WTC11 (cell line): Measurements from ENCODE around the gene ZBTB20. TPM values are rescaled to one million over a fixed set of nuclear protein-coding genes. Genes with fewer than 3 reads are reported as not detected.

Source experiments
- ATAC-seq: fragments of 200-7000 bp; cut with Tn5 transposase; 2 replicates; pipeline ENCODE4 v1.10.0; 2021; ENCODE audit warnings: mild to moderate bottlenecking, moderate library complexity
- CTCF ChIA-PET: fragments of 300-600 bp; sonication (Branson Sonifier 250); formaldehyde crosslinking; loops from one replicate; lab custom pipeline; 2021; ENCODE audit warnings: antibody characterized with exemption; lab: Charles Lee
- POLR2A ChIA-PET: fragments of 350-600 bp; sonication (Branson Sonifier 250); formaldehyde crosslinking; loops from one replicate; lab custom pipeline; 2021; ENCODE audit warnings: antibody characterized with exemption; lab: Charles Lee
- DNase-seq: peaks from one replicate; pipeline ENCODE4 v3.0.0; 2021; ENCODE audit warnings: low spot score
- H3K27ac Mint-ChIP-seq: 2 replicates; pipeline ENCODE4 v1.8.0; 2021; ENCODE audit warnings: mixed read lengths
- H3K27me3 Mint-ChIP-seq: 2 replicates; pipeline ENCODE4 v1.8.0; 2021; ENCODE audit warnings: low read depth, mild to moderate bottlenecking, moderate library complexity, mixed read lengths
- H3K36me3 Mint-ChIP-seq: 2 replicates; pipeline ENCODE4 v1.8.0; 2021; ENCODE audit warnings: mixed read lengths
- H3K4me1 Mint-ChIP-seq: 2 replicates; pipeline ENCODE4 v1.8.0; 2022; ENCODE audit warnings: mixed read lengths
- H3K4me3 Mint-ChIP-seq: 2 replicates; pipeline ENCODE4 v1.8.0; 2021; ENCODE audit warnings: mild to moderate bottlenecking, moderate library complexity, mixed read lengths
- H3K9me3 Mint-ChIP-seq: 2 replicates; pipeline ENCODE4 v1.8.0; 2021; ENCODE audit warnings: mixed read lengths
- CBFB ChIP-seq: sonication (generic); formaldehyde crosslinking; IDR thresholded peaks from 2 replicates; pipeline ENCODE4 v1.8.1; 2022; ENCODE audit warnings: mild to moderate bottlenecking, low read depth, missing genetic modification reagents
- CREM ChIP-seq: sonication (generic); formaldehyde crosslinking; IDR thresholded peaks from 2 replicates; pipeline ENCODE4 v1.8.1; 2022; ENCODE audit warnings: mild to moderate bottlenecking, missing genetic modification reagents, moderate library complexity
- FOXJ3 ChIP-seq: sonication (generic); formaldehyde crosslinking; IDR thresholded peaks from 2 replicates; pipeline ENCODE4 v1.9.0; 2021; ENCODE audit warnings: missing genetic modification reagents, mild to moderate bottlenecking, borderline replicate concordance
- FOXP1 ChIP-seq: sonication (generic); formaldehyde crosslinking; IDR thresholded peaks from 2 replicates; pipeline ENCODE4 v1.8.0; 2022; ENCODE audit warnings: missing genetic modification reagents, mild to moderate bottlenecking, moderate library complexity, borderline replicate concordance
- JAZF1 ChIP-seq: fragments of 250-450 bp; sonication (Bioruptor Pico); IDR thresholded peaks from 2 replicates; pipeline ENCODE4 v1.9.0; 2021; ENCODE audit warnings: moderate library complexity, mild to moderate bottlenecking, inconsistent platforms
- NFE2L1 ChIP-seq: sonication (generic); formaldehyde crosslinking; IDR thresholded peaks from 2 replicates; pipeline ENCODE4 v1.8.1; 2023; ENCODE audit warnings: missing genetic modification reagents
- NFYB ChIP-seq: sonication (generic); formaldehyde crosslinking; conservative IDR thresholded peaks from 2 replicates; pipeline ENCODE4 v1.8.0; 2022; ENCODE audit warnings: low read depth, missing genetic modification reagents
- NR2C2 ChIP-seq: sonication (generic); formaldehyde crosslinking; IDR thresholded peaks from 2 replicates; pipeline ENCODE4 v1.8.0; 2022; ENCODE audit warnings: mild to moderate bottlenecking, missing genetic modification reagents
- OVOL2 ChIP-seq: fragments of 250-450 bp; sonication (Bioruptor Pico); IDR thresholded peaks from 2 replicates; pipeline ENCODE4 v1.9.0; 2021; ENCODE audit warnings: mild to moderate bottlenecking, borderline replicate concordance
- ZNF138 ChIP-seq: sonication (generic); formaldehyde crosslinking; conservative IDR thresholded peaks from 2 replicates; pipeline ENCODE4 v1.8.1; 2022; ENCODE audit warnings: mild to moderate bottlenecking, moderate library complexity, missing genetic modification reagents
- total RNA-seq: library from RNA; stranded (reverse); gene quantifications from 3 replicates; pipeline ENCODE4 v1.2.3, GENCODE V29; 2021
- TF ChIP-seq, protein P1 (sequence below): sonication (generic); formaldehyde crosslinking; IDR thresholded peaks from 2 replicates; pipeline ENCODE4 v1.8.0; 2022; ENCODE audit warnings: mild to moderate bottlenecking, missing genetic modification reagents
- TF ChIP-seq, protein P2 (sequence below): sonication (generic); formaldehyde crosslinking; IDR thresholded peaks from 2 replicates; pipeline ENCODE4 v1.8.0; 2022; ENCODE audit warnings: mild to moderate bottlenecking, missing genetic modification reagents
- TF ChIP-seq, protein P3 (sequence below): sonication (generic); formaldehyde crosslinking; IDR thresholded peaks from 2 replicates; pipeline ENCODE4 v1.8.0; 2022; ENCODE audit warnings: mild to moderate bottlenecking, missing genetic modification reagents
- TF ChIP-seq, protein P4 (sequence below): sonication (generic); formaldehyde crosslinking; conservative IDR thresholded peaks from 2 replicates; pipeline ENCODE4 v1.8.1; 2023; ENCODE audit warnings: mild to moderate bottlenecking, low read depth, missing genetic modification reagents, moderate library complexity
- TF ChIP-seq, protein P5 (sequence below): fragments of 250-450 bp; sonication (Bioruptor Pico); IDR thresholded peaks from 2 replicates; pipeline ENCODE4 v1.9.0; 2021; ENCODE audit warnings: mild to moderate bottlenecking
- TF ChIP-seq, protein P6 (sequence below): sonication (generic); formaldehyde crosslinking; IDR thresholded peaks from 2 replicates; pipeline ENCODE4 v1.8.0; 2022; ENCODE audit warnings: missing genetic modification reagents
- TF ChIP-seq, protein P7 (sequence below): sonication (generic); formaldehyde crosslinking; conservative IDR thresholded peaks from 2 replicates; pipeline ENCODE4 v1.8.1; 2022; ENCODE audit warnings: mild to moderate bottlenecking, missing genetic modification reagents
- TF ChIP-seq, protein P8 (sequence below): sonication (generic); formaldehyde crosslinking; IDR thresholded peaks from 2 replicates; pipeline ENCODE4 v1.8.1; 2023; ENCODE audit warnings: mild to moderate bottlenecking, missing genetic modification reagents
- TF ChIP-seq, protein P9 (sequence below): sonication (generic); formaldehyde crosslinking; IDR thresholded peaks from 2 replicates; pipeline ENCODE4 v1.8.1; 2022; ENCODE audit warnings: low read depth, missing genetic modification reagents, borderline replicate concordance
- TF ChIP-seq, protein P10 (sequence below): fragments of 250-450 bp; sonication (Bioruptor Pico); IDR thresholded peaks from 2 replicates; pipeline ENCODE4 v1.9.0; 2021; ENCODE audit warnings: moderate library complexity, mild to moderate bottlenecking, inconsistent platforms, borderline replicate concordance

ZBTB20 gene
- total RNA-seq, 1 experiment from 2014 or later: 1.5 TPM

DNA sequence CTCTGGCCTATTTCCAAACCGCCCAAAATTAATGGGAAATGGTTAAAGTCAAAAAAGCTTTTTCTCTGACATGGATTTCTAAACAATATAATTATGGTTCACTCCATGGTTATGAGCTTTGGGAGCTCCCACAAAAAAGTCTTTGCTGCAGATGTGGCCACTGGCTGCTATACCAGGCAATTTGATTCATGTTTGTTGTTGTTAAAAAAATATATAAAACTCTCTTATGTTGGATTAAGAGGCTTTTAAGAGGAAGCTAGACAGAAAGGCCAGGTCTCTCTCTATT lies 594.6 kb downstream of the ZBTB20 start:
- Mint-ChIP-seq H3K9me3 (no peaks in the 10 kb centered on the region), H3K27me3 (no peaks in the 10 kb centered on the region), H3K36me3 (no peaks in the 10 kb centered on the region)
- DNase-seq: no peak
- TF ChIP-seq, protein P1, sequence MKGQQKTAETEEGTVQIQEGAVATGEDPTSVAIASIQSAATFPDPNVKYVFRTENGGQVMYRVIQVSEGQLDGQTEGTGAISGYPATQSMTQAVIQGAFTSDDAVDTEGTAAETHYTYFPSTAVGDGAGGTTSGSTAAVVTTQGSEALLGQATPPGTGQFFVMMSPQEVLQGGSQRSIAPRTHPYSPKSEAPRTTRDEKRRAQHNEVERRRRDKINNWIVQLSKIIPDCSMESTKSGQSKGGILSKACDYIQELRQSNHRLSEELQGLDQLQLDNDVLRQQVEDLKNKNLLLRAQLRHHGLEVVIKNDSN (CRISPR knock-in tag): no peak
- no peak for TF ChIP-seq NR2C2 (CRISPR knock-in tag)
- TF ChIP-seq, protein P2, sequence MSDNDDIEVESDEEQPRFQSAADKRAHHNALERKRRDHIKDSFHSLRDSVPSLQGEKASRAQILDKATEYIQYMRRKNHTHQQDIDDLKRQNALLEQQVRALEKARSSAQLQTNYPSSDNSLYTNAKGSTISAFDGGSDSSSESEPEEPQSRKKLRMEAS (CRISPR knock-in tag): no peak
- TF ChIP-seq JAZF1 (CRISPR knock-in tag): no peak
- no peak for TF ChIP-seq NFYB (CRISPR knock-in tag)
- TF ChIP-seq, all 79 proteins: peak for 0
- ATAC-seq: no peak
- POLR2A ChIA-PET: no interaction called here
- H3K27ac Mint-ChIP-seq: no peak overlapping the region
- no peak overlapping the region for H3K4me3 Mint-ChIP-seq
- CTCF ChIA-PET: interaction anchor here (0.8 kb wide), 1 partner anchor 168 kb away, joined by 3 read pairs; no protein-coding TSS in a partner anchor
- no peaks in the 10 kb centered on the region for H3K4me1 Mint-ChIP-seq

DNA sequence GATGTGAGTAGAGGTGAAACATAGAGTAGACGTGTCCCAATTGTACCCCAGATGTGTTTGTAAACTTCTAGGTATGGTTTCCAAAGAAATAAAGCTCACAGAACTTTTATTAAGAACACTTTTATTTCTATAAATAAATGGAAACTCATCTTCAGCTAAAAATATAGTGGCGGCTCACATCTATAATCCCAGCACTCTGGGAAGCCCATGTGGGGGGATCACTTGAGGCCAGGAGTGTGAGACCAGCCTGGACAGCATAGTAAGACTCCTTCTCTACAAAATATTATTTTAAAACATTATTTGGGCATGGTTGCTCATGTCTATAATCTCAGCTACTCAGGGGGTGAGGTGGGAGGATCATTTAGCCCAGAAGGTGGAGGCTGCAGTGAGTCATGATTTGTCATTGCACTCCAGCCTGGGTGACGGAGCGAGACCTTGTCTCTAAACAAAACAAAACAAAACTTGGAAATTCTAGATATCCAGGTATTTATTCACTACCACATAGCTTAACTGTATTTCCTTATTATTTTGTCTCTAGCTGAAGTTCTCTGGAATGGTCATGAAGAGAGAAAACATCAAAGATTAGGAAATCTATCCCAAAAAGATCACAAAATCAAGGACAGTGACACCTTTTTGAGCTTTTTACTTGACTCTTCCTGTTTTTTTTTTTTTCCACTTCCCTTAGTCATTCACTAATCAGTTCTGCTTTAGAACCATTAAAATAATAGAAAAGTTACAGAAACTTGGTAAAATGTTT lies 595.1 kb downstream of the ZBTB20 start:
- ATAC-seq: no peak
- Mint-ChIP-seq H3K36me3 (no peaks in the 10 kb centered on the region), H3K4me3 (no peak overlapping the region), H3K27me3 (no peaks in the 10 kb centered on the region), H3K4me1 (no peaks in the 10 kb centered on the region), H3K27ac (no peak overlapping the region), H3K9me3 (no peaks in the 10 kb centered on the region)
- ChIA-PET POLR2A (no interaction called here), CTCF (interaction anchor here (0.8 kb wide), 1 partner anchor 168 kb away, joined by 3 read pairs; no protein-coding TSS in a partner anchor)
- DNase-seq: no peak
- TF ChIP-seq CREM (CRISPR knock-in tag) (no peak), NFE2L1 (CRISPR knock-in tag) (no peak), FOXP1 (CRISPR knock-in tag) (no peak), OVOL2 (no peak), FOXJ3 (CRISPR knock-in tag) (no peak), CBFB (CRISPR knock-in tag) (no peak), ZNF138 (CRISPR knock-in tag) (no peak)
- TF ChIP-seq, protein P3, sequence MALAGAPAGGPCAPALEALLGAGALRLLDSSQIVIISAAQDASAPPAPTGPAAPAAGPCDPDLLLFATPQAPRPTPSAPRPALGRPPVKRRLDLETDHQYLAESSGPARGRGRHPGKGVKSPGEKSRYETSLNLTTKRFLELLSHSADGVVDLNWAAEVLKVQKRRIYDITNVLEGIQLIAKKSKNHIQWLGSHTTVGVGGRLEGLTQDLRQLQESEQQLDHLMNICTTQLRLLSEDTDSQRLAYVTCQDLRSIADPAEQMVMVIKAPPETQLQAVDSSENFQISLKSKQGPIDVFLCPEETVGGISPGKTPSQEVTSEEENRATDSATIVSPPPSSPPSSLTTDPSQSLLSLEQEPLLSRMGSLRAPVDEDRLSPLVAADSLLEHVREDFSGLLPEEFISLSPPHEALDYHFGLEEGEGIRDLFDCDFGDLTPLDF (CRISPR knock-in tag): no peak
- TF ChIP-seq, protein P4, sequence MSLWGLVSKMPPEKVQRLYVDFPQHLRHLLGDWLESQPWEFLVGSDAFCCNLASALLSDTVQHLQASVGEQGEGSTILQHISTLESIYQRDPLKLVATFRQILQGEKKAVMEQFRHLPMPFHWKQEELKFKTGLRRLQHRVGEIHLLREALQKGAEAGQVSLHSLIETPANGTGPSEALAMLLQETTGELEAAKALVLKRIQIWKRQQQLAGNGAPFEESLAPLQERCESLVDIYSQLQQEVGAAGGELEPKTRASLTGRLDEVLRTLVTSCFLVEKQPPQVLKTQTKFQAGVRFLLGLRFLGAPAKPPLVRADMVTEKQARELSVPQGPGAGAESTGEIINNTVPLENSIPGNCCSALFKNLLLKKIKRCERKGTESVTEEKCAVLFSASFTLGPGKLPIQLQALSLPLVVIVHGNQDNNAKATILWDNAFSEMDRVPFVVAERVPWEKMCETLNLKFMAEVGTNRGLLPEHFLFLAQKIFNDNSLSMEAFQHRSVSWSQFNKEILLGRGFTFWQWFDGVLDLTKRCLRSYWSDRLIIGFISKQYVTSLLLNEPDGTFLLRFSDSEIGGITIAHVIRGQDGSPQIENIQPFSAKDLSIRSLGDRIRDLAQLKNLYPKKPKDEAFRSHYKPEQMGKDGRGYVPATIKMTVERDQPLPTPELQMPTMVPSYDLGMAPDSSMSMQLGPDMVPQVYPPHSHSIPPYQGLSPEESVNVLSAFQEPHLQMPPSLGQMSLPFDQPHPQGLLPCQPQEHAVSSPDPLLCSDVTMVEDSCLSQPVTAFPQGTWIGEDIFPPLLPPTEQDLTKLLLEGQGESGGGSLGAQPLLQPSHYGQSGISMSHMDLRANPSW: no peak
- TF ChIP-seq, protein P5, sequence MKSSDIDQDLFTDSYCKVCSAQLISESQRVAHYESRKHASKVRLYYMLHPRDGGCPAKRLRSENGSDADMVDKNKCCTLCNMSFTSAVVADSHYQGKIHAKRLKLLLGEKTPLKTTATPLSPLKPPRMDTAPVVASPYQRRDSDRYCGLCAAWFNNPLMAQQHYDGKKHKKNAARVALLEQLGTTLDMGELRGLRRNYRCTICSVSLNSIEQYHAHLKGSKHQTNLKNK (CRISPR knock-in tag): no peak
- TF ChIP-seq, protein P6, sequence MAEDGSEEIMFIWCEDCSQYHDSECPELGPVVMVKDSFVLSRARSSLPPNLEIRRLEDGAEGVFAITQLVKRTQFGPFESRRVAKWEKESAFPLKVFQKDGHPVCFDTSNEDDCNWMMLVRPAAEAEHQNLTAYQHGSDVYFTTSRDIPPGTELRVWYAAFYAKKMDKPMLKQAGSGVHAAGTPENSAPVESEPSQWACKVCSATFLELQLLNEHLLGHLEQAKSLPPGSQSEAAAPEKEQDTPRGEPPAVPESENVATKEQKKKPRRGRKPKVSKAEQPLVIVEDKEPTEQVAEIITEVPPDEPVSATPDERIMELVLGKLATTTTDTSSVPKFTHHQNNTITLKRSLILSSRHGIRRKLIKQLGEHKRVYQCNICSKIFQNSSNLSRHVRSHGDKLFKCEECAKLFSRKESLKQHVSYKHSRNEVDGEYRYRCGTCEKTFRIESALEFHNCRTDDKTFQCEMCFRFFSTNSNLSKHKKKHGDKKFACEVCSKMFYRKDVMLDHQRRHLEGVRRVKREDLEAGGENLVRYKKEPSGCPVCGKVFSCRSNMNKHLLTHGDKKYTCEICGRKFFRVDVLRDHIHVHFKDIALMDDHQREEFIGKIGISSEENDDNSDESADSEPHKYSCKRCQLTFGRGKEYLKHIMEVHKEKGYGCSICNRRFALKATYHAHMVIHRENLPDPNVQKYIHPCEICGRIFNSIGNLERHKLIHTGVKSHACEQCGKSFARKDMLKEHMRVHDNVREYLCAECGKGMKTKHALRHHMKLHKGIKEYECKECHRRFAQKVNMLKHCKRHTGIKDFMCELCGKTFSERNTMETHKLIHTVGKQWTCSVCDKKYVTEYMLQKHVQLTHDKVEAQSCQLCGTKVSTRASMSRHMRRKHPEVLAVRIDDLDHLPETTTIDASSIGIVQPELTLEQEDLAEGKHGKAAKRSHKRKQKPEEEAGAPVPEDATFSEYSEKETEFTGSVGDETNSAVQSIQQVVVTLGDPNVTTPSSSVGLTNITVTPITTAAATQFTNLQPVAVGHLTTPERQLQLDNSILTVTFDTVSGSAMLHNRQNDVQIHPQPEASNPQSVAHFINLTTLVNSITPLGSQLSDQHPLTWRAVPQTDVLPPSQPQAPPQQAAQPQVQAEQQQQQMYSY (CRISPR knock-in tag): no peak
- TF ChIP-seq, protein P7, sequence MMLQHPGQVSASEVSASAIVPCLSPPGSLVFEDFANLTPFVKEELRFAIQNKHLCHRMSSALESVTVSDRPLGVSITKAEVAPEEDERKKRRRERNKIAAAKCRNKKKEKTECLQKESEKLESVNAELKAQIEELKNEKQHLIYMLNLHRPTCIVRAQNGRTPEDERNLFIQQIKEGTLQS (CRISPR knock-in tag): no peak
- TF ChIP-seq, protein P8, sequence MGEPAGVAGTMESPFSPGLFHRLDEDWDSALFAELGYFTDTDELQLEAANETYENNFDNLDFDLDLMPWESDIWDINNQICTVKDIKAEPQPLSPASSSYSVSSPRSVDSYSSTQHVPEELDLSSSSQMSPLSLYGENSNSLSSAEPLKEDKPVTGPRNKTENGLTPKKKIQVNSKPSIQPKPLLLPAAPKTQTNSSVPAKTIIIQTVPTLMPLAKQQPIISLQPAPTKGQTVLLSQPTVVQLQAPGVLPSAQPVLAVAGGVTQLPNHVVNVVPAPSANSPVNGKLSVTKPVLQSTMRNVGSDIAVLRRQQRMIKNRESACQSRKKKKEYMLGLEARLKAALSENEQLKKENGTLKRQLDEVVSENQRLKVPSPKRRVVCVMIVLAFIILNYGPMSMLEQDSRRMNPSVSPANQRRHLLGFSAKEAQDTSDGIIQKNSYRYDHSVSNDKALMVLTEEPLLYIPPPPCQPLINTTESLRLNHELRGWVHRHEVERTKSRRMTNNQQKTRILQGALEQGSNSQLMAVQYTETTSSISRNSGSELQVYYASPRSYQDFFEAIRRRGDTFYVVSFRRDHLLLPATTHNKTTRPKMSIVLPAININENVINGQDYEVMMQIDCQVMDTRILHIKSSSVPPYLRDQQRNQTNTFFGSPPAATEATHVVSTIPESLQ (CRISPR knock-in tag): no peak
- TF ChIP-seq, protein P9, sequence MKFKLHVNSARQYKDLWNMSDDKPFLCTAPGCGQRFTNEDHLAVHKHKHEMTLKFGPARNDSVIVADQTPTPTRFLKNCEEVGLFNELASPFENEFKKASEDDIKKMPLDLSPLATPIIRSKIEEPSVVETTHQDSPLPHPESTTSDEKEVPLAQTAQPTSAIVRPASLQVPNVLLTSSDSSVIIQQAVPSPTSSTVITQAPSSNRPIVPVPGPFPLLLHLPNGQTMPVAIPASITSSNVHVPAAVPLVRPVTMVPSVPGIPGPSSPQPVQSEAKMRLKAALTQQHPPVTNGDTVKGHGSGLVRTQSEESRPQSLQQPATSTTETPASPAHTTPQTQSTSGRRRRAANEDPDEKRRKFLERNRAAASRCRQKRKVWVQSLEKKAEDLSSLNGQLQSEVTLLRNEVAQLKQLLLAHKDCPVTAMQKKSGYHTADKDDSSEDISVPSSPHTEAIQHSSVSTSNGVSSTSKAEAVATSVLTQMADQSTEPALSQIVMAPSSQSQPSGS (CRISPR knock-in tag): no peak
- TF ChIP-seq, protein P10, sequence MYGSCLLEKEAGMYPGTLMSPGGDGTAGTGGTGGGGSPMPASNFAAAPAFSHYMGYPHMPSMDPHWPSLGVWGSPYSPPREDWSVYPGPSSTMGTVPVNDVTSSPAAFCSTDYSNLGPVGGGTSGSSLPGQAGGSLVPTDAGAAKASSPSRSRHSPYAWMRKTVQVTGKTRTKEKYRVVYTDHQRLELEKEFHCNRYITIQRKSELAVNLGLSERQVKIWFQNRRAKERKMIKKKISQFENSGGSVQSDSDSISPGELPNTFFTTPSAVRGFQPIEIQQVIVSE (CRISPR knock-in tag): no peak
